AG08396 (cell line): ENCODE measurements around the gene IER5.
A peak's percentile ranks its signal among the peaks of the same experiment; 100 is the strongest.

Source experiments
- DNase-seq: peaks from one replicate; pipeline ENCODE4 v3.0.0; 2012; ENCODE audit warnings: low spot score, mixed read lengths

The IER5 gene

DNA sequence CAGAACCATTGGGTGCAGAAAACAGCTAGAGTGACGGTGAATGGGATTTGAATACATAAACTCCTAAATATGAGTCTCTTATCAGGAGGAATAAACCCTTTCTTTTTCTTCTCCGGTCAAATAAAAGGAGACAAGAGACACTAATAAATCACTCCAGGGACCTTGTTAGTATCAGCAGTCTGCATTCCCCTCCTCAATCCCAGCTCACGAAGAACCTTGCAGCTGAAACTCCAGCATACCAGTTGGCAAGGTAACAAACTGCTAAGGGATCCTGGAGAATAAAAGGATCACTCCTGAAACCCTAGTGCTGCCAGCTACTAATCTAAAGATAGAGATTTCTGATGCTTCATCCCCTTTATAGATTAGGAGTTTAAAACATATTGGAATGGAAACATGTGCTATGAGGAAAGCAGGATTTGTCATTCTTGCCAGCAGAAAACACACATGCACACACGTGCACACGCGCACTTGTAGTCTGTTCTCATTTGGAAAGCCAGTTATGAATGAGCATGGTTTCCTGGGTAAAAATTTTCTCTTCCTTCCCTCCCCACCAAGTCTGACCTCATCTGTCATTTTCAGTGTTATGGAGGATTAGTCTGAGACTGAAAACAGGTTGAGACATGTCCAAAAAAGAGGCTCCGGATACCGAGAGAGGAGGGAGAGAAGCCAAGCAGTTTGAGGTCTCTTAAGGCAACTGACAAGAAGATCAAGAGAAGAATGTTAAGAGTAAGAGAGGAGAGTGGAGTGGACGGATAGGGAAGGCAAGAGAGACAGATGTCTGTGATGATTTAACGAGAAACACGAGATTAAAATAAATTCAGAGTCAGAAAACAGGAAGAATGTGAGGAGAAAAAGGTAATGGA lies 10.9 kb downstream of the IER5 start:
- DNase-seq, result no peak

DNA sequence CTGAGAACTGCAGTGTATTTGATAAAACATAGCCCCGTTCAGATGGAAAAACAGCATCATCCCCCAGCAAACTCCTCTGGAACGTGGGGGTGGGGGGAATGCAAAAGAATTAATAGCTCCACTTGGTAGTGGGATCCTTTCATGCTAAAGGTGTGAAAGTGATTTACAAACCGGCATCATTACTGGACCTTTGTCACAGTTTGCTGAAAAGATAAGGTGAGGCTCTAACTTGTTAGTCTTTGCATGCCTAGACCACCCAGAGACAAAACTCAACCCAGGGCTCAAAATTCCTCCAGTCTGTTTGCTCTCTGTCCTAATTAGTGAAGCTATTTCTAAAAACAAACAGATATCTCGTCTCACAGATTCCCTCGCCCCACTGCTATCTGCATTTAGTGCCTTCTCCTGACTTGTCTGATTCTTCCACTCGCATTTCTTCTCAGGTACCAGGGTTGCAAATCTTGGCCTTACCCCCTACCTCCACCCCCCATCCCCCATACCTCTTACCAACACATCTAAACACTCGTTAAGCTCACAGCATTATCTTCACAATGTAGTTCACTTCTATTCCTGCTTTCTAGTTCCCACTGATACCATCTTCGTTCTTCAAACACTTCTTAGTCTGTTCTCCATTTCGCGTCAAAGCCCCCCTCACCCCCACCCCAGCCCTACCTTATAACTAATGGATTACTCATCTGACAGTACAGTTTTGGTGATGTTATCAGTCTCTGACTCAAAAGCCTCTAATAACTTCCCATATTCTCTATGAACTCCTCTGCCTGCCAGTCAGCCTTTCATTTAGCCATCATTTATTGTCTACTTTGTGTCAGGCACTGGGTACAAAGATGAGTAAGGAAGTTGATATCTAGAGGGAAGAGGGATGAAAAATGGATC lies 11.8 kb downstream of the IER5 start:
- no peak for DNase-seq

DNA sequence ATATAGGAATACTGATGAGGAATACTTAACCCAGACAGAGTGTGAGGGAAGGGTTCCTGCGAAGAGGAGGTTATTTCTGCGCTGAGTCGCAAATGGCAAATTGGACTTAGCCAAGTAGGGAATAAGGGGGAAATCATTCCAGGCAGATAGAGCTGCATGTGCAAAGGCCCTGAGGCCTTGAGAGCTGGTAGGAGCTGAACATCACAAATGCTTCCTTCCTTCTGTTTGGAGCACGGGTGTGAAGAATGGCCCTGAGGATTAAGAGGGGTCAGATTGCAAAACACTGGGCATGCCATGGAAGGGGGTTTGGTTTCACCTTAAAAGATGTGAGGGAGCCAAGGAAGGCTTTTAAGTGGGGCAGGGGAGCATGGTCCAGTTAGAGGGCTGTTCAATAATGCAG lies 12.4 kb downstream of the IER5 start:
- no peak for DNase-seq

DNA sequence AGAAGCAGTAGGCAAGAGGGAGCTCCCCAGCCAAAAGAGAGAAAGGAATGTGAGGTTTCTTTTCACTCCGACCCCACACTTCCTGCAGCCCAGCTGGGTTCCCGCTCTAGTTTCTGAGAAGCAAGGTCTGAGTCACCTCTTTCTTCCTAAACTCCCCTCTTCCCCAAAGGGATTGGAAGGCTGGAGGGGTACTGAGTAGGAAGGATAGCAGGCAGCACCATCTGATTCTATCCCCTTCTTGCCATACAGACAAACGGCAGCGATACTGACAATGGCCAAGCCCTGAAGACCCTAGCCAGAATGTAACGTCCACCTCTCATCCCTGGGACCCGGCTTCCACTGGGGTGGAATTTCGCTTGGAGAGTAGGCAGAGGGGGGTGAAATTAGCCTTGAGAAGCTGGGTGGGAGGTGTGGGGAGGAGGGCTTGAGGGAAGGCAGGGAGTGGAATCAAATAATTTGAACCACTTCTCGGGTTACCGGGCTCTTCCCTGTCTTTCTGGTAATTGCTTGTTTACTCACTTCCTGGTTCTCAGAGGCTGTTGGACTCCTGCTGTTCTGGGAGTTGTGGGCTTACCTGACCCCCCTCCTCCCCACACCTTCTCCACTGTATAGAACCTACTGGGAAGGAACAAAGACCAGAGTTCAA lies 13.2 kb downstream of the IER5 start:
- no peak for DNase-seq

DNA sequence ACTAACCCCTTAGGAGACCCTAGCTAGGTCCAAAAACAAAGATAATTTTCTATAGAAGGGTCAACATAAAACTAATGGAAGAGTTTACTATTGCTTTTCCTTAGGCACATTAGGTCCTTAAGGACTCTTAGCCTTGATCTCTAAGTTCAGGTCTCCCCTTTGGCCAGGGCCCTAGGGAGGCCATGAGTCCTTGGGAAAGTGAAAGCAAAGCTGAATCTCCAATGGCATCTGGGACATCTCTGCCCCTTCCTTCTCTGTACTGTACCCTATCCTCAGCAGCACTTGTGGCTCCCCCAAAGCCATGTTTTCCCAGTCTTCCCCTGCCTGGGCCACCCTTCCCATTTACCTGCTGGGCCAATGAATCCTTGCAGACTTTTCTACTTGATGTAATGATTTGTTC lies 14.3 kb downstream of the IER5 start:
- no peak for DNase-seq

DNA sequence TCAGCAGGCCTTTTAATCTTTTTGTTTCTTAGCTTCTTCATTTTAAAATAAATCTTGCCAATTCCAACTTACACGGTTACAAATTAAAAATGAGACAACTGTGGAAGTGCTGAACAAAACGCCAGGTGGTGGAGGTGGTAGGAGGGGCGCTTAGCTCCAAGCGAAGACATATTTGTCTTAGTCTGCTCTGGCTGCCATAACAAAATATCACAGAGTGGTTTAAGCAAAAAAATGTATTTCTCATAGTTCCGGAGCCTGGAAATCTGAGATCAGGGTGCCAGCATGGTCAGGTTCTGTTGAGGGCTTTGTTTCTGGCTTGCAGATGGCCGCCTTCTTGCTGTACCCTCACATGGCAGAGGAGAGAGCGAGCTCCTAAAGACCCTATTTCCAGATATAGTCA lies 14.9 kb downstream of the IER5 start:
- DNase-seq, result no peak

DNA sequence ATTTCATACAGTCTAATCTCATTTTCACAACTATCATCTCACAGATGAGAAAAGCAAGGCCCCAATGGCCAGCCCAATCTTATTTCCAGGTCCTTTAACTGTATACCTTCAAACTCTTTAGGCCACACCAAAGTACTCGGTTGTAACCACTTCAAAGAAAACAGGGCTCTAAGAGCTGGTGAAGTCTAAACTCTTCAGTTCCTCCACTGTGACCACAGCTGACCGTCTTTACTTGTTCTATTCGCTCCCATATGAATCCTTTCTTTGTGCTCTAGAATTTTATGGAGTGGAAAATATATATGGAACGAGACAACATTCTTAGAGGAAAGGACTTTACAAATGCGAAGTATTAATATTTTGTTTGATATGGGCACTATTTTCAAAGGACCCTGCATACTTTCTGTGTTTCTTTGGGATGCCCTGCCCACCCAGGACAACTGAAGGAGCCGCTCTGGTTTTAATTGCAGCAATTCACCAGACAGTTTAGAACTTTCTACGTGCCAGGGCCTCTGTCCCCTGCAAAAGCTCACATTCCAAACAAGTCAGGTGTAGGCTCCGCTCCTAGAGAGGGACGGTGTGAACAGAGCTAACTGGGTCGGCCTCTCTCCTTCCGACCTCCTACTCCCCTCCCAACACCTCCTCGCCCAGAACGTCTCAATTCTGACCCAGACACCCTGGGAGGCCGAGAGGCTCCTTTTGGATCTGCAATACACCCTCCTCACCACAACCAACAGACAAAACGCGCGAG lies 15.7 kb downstream of the IER5 start:
- no peak for DNase-seq

DNA sequence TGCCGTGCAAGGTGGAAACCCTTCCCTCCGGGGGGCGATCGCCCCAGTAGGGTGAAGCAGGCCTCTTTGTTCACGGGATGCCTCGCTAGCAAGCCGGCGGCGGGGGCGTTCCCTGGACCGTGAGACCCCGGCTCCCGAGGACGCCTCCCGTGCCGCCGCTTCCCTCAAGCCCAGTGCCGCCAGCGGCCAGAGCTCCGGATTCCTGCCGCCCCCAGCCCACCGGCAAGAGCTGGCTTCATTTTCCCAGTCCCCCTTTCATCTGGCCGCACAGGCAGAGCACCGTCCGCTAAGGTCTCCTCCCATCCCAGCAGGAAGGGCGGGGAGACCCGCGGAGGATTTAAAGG lies 16.3 kb downstream of the IER5 start:
- no peak for DNase-seq

DNA sequence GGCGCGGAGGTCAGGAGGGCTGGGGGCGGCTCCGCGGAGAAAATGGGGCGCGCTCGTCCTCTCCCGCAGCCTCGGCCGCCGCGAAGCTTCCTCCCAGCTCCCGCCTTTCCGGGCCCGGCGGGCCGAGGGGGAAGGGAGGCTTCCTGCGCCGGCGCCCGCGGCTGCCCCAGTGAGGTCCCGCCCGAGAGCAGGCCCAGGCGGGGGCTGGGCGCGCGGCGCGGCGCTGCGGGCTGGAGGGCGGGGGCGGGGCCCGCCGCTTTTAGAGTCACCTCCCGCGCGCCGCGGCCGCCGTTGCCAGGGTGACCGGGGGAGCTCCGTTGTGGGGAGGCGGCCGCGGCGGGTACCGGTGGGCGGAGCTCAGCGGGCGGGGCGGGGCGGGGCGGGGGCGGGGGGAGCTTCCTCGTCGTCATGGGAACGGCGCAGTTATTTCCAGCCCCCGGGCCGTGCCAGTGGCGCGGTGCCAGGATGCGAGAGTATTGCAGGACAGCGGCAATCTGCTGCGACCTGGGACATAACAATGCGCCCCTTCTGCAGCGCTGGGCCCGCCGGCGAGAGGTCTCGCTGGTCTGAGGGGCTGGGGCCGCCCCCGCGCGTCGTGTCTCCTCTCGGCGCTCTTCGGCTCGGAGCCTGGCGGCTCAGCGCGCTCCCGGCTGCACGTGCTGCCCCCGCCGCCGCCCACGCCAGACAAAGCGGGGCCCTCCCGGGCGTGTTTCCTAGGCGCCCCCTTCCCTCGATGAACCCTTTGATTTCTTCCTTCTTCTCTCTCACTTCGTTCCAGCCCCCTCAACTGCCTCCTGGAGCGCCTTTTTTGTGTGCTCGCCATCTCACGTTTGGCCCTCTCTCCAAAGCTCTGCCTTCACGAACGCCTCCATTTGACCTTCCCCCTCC lies 16.9 kb downstream of the IER5 start:
- DNase-seq, result peak; percentile 97

DNA sequence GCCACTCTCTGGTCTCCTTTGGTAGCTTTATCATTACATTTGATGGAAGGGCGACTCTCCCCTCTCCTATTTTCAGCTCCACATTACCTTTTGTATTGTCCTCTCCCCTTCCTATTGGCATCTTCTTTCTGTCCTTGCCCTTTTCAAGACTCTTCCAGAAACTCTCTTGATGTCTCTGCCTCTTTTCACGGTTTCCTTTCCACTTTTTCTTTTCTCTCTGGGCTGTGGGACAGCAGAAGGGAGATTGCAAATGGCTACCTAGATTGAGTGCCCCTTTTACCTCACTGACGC lies 17.5 kb downstream of the IER5 start:
- no peak for DNase-seq

DNA sequence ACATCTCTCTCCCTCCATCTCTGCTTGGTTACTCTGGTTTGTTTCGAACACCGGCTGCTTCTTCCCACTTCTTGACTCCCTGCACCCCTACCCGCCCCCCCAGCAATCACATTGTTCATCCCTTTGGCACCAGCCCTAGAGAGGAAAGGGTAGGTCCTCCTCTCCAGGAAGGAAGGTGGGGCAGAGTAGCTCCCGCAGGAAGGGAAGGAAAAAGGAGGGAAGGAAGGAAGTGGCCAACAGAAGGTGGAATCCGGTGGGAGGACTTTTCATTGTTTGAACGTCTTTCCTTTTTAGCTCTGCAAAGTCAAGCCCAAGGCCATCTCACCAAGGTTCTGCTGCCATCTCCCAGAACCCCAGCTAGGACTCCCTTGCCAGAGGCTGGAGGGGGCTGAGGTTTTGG lies 18.0 kb downstream of the IER5 start:
- DNase-seq, result no peak

DNA sequence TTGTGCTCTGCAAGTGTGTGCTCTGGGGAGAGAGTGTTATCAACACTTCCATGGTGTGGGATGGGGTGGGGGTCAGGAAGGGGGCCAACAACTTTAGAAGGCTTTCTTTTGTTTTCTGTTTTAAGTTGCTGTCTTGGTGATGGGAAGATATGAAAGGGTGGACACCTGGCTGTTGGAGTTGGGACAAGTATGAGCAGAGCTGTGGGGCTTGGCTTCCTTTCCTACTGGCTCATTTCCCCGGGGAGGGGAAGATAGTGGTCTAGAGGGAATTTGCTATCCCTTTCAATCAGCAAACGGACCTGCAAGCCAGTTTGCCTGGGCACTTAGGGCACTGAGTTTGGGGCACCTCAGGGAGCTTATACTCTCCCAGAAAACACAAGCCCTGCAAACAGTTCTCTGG lies 19.2 kb downstream of the IER5 start:
- no peak for DNase-seq

DNA sequence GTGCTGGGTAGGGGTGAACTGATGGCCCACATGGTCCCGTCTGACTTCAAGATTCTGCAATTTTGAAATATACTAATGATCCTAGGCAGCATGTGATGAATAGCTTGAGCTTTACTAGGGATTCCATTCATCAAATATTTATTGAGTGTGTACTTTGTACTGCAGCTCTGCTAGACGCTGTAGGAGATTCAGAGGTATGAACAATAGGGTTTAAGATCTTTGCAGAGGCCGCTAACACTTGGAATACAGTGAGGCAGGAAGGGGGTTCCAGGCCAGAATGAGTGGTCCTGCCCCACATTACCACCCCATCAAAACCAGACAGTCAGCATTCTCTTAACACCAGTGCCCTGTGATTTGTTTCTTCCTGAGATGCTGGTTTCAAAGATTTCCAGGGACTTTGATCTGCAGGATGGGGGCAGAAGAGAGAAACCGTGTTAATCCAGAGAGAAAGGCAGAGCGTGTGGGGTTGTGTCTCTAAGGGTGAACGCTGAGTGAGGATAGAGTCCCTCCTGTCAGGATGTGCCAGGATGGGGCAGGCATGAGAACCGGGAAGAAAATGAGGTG lies 19.9 kb downstream of the IER5 start:
- DNase-seq, result no peak

DNA sequence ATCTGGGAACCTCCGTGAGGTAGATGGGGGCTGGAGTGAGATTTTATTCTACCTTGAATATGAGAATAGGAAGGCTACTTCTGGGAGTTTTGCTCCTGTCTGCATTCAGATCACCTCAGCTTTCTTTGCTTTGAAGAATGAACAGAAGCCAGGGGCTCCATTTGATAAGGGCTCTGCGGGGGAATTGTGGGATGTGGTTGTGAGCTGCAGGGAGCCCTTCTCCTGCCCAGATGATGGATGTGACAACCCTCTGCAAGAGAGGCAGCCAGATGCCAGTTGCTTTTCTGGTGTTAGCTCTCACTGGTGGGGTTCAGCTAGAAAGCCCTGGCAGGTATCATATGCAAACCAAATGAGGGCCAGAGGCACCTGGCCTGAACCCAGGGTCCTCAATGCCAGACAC lies 21.5 kb downstream of the IER5 start:
- no peak for DNase-seq

DNA sequence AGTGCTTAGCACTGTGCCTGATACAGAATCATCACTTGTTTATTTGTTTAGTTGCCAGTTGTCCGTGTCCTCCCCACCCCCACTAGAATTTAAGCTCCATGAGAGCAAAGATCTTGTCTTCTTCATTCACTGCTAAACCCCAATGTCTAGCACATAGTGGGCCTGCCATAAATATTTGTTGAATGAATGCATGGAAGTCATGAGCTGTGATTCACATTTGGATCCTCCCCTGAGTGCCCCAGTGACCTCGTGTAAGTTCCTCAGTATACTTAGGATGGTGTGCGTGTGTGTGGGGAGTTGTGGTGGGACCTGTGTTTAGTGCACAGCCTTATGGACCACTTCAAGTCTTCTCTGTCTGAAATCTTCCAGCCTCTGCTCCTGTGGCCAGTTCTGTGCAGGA lies 23.1 kb downstream of the IER5 start:
- no peak for DNase-seq

DNA sequence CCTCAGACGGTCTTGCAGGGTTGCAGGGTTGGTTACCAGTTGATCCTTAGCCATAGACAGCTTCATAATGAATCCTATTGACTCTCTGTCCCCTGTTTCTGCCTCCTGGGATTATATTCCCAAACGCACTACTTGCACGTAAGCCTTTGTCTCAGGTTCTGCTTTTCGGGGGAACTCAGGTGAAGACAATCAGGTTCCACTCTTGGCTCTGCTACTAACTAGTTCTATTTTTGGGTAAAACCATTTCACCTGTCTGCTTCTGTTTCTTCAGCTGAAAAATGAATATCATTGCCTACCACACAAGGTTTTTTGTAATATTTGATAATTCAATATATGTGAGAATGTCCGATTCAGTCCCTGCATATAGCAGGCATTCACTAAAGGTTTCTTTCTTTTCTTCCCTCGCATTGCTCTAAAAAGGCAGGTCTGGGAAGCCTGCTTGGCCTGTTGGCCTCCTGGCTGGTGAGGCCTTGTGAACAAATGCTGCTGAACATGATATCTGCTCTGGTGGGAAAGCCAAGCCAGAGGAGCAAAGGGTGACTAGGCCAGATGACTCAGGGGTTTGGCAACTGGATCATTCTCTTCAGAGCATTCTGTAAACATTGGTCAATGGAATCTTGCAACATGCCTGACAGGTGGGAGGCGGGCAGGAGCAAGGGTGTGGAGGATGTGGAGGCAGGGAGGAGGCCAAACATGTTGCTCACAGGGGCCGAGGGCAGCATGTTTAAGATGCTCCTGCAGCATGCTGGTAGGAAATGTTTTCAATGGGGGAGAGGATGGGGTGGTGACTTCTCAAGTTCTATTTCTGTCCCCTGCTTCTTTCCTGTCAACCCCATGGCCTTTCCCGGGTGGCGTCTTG lies 23.8 kb downstream of the IER5 start:
- DNase-seq, result peak; percentile 93

DNA sequence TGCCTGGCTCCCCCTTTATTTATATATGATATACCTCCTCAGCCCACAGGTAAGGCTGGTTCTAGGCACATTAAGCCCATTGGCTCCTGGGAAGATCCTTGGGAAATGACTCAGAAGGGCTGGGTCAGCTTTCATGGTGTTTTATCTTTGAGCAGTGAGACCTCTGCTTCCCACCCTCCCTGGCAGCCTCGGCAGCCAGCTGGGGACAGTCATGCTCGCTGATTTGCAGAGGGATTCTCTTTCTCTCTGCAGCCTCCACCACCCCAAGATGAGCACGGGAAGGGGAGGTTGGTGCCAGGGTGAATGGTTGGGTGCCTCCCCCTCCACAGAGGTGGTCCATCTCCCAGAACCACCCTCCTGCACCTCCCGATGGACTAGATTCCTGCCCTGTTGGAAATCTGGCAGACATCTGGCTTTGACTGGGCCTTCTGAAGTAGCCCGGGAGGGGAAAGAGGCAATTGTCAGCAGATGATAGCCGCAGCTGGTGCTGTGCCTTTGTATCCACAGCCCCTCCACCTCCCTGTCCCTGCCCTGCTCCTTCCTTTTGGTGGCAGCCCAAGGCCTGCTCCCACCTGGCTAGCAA lies 24.6 kb downstream of the IER5 start:
- peak; percentile 60 for DNase-seq

DNA sequence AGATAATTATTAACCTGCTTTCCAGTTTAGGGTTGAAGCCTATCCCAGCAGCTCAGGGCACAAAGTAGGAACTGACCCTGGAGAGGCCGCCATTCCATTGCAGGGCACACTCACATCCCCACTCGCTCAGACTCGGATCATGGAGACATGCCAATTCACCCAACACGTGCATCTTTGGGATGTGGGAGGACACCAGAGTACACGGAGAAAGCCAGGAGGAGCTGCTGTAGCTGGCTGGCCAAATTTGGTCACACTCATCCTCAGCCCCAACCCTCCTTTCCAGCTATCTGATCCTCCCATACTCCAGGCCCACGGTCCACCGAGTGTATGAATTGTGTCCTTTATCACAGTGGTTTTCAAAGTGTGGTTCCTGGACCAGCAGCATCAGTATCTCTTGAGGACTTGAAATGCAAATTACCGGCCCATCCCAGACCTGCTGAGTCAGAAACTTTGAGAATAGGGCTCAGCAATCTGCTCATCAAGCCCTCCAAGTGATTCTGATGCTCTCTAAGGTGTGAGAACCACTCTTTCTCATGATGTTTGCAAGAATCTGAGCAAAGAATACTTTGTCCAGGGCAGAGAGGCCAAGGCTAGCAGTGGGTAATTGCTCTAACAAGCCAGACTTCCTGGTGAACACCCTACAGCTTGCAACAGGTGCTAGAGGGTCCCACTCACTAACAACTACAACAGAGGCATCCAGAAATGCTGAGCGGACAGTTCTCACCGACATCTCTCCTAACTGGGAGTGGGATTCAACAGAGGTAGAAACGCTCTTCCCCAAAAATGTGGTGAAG lies 26.3 kb downstream of the IER5 start:
- DNase-seq, result no peak

DNA sequence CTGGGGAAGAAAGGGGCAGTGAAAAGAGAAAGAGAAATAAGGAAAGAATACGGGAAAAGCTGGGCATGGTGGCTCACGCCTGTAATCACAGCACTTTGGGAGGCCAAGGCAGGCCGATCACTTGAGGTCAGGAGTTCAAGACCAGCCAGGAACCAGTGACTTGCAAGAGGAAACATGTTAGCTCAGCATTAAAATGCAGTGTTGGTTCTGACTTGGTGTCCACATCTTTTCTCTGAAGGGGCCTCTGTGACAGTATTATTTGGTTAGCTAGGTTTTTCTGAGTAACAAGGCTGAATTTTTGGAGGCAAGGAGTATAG lies 26.8 kb downstream of the IER5 start:
- no peak for DNase-seq
